PC-3 (cell line): ENCODE data around the gene CYP4F2.

Experiments
- EZH2phosphoT487 ChIP-seq: fragments of 300-600 bp; sonication (generic); IDR thresholded peaks from 2 replicates; pipeline ENCODE4 v1.6.1; 2018; ENCODE audit warnings: mild to moderate bottlenecking, antibody characterized with exemption, low read length, borderline replicate concordance
- TF ChIP-seq, protein P1 (sequence below): fragments of 300-600 bp; sonication (generic); conservative IDR thresholded peaks from 2 replicates; pipeline ENCODE4 v1.5.1; 2017; ENCODE audit warnings: antibody characterized with exemption, low read depth, mild to moderate bottlenecking, low read length

GRCh38 chr19:15897738-15898276 lies at the start of gene CYP4F2:
- TF ChIP-seq EZH2phosphoT487: no peak
- TF ChIP-seq, protein P1, sequence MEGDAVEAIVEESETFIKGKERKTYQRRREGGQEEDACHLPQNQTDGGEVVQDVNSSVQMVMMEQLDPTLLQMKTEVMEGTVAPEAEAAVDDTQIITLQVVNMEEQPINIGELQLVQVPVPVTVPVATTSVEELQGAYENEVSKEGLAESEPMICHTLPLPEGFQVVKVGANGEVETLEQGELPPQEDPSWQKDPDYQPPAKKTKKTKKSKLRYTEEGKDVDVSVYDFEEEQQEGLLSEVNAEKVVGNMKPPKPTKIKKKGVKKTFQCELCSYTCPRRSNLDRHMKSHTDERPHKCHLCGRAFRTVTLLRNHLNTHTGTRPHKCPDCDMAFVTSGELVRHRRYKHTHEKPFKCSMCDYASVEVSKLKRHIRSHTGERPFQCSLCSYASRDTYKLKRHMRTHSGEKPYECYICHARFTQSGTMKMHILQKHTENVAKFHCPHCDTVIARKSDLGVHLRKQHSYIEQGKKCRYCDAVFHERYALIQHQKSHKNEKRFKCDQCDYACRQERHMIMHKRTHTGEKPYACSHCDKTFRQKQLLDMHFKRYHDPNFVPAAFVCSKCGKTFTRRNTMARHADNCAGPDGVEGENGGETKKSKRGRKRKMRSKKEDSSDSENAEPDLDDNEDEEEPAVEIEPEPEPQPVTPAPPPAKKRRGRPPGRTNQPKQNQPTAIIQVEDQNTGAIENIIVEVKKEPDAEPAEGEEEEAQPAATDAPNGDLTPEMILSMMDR: no peak
